ENCODE results near the gene IL4I1. TPM values are rescaled to one million over a fixed set of nuclear protein-coding genes. Genes with fewer than 3 reads are reported as not detected.

The IL4I1 gene
- total RNA-seq, 2 donors from 2014 or later, result 0.14 to 2.5 TPM

DNA sequence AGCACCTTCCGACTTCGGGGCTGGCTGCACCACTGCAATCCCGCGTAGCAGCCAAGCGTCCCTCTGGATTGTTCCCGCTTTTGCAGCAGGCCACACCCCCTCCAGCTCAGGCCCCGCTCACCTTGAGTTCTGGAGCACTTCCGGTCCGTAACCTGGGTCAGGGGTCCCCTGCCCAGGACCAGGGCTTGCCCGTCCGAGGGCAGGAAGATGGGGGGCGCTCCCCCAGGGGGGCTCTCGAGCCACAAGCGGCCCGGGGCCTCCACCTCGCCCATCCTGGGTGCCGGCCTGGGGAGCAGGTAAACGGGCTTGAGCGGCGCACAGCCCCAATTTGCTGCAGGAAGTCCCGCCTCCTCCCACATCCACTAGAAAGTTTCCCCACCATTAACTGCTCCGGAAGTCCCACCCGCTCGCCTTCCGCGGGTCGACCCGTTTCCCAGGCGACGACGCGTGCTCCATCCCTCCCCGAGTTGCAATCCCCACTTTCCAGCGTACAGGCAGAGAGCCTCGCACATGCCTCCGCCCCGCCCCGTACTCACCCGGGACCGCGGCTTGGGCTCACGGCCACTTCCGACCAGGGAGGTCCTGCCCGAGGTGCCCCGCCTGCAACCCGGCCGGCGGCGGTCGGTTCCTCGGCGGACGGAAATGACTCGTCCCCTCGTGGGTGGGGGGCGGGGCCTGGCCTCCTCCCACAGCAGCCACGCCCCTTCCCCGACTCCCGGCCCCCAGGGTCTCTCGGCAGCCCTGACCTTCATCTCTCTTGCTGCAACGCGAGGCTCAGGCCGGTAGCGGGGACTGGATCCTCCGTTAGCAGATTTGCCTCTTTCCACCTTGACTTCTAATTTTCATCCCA is 29.5 kb downstream of the IL4I1 start, which contains the start of gene PNKP:
Gene PNKP, minus strand, starts transcription at position 644 of the 850 bp plus-strand sequence. Its CDS starts 372 bp downstream, at position 272.
- Histone ChIP-seq H3K27me3 (replicated peaks; ENCODE audit: insufficient read depth) (no peaks in the 10 kb centered on the region), H3K4me1 (replicated peaks) (peaks cover 9% of the 10 kb centered on the region), H3K27ac (peak within 1 kb of the TSS; percentile 90 to 91), H3K9me3 (no peaks in the 10 kb centered on the region), H3K4me3 (peak within 1 kb of the TSS; percentile 69 to 70), H3K36me3 (peaks cover 0 to 9% of the 10 kb centered on the region in 2 donors)
- under 1% methylated on average over 60 of the region's 65 CpGs for WGBS
- intact Hi-C loops (cut with DNase I), result no loop called here
- DNase-seq (ENCODE audit: low spot score), result peak; percentile 90
- peak; percentile 61 for TF ChIP-seq POLR2A (IDR thresholded peaks at IDR 0.05)
- TF ChIP-seq POLR2AphosphoS5 (IDR thresholded peaks at IDR 0.05), result peak; percentile 91
- TF ChIP-seq, protein P1, sequence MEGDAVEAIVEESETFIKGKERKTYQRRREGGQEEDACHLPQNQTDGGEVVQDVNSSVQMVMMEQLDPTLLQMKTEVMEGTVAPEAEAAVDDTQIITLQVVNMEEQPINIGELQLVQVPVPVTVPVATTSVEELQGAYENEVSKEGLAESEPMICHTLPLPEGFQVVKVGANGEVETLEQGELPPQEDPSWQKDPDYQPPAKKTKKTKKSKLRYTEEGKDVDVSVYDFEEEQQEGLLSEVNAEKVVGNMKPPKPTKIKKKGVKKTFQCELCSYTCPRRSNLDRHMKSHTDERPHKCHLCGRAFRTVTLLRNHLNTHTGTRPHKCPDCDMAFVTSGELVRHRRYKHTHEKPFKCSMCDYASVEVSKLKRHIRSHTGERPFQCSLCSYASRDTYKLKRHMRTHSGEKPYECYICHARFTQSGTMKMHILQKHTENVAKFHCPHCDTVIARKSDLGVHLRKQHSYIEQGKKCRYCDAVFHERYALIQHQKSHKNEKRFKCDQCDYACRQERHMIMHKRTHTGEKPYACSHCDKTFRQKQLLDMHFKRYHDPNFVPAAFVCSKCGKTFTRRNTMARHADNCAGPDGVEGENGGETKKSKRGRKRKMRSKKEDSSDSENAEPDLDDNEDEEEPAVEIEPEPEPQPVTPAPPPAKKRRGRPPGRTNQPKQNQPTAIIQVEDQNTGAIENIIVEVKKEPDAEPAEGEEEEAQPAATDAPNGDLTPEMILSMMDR (IDR thresholded peaks at IDR 0.05), result no peak

DNA sequence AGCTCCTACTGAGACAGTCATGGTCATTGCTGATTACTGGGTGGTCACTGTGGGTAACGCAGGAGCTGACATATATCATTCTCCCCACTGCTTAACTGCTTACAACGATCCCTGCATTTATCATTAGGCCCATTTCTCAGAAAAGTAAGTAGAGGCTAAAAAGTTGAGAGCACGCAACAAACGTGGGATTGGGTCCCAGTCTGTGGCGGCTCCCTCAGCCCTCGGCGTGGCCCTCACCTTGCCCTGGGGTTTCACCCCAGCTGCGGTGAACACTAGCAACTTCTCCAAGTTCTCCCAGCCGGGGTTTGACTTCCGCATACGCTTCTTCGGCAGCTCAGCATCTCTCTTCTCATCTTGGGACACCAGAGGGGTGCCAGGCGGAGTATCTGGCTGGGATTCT is 31.8 kb downstream of the IL4I1 start:
- Histone ChIP-seq H3K4me3 (no peak overlapping the region), H3K36me3 (peaks cover 0 to 9% of the 10 kb centered on the region in 2 donors), H3K27me3 (replicated peaks; ENCODE audit: insufficient read depth) (no peaks in the 10 kb centered on the region), H3K4me1 (replicated peaks) (peaks cover 13% of the 10 kb centered on the region), H3K27ac (no peak overlapping the region), H3K9me3 (no peaks in the 10 kb centered on the region)
- 91% methylated on average over 13 of the region's 13 CpGs for WGBS
- no peak for DNase-seq (ENCODE audit: low spot score)
- intact Hi-C loops (cut with DNase I), result no loop called here
- TF ChIP-seq POLR2AphosphoS5 (IDR thresholded peaks at IDR 0.05) (no peak), POLR2A (IDR thresholded peaks at IDR 0.05) (no peak)
- TF ChIP-seq, protein P1 (IDR thresholded peaks at IDR 0.05), result no peak

DNA sequence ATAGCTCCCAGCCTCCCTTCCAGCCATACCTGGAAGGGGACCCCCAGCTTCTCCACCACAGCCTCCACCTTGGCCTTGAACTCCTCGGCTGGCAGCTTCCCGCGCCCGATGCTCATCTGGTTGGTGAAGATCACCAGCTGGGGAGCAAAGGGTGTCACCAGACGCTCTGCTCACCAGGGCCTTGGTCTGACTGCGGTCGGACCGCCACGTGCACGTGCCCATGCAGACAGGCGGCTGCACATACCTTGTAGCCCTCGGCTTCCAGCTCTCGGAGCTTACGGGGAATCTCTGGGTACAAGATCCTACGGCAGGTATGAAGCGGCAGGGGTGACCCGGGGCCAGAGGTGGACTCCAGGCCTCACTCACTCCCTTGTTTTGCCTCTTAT is 32.8 kb downstream of the IL4I1 start:
- intact Hi-C loops (cut with DNase I), result no loop called here
- Histone ChIP-seq H3K4me1 (replicated peaks) (peaks cover 13% of the 10 kb centered on the region), H3K4me3 (no peak overlapping the region), H3K9me3 (no peaks in the 10 kb centered on the region), H3K27ac (no peak overlapping the region), H3K27me3 (replicated peaks; ENCODE audit: insufficient read depth) (no peaks in the 10 kb centered on the region), H3K36me3 (peaks cover 0 to 9% of the 10 kb centered on the region in 2 donors)
- WGBS, result 91% methylated on average over 17 of the region's 17 CpGs
- DNase-seq (ENCODE audit: low spot score), result no peak
- TF ChIP-seq, protein P1 (IDR thresholded peaks at IDR 0.05), result no peak
- TF ChIP-seq POLR2A (IDR thresholded peaks at IDR 0.05) (no peak), POLR2AphosphoS5 (IDR thresholded peaks at IDR 0.05) (no peak)

DNA sequence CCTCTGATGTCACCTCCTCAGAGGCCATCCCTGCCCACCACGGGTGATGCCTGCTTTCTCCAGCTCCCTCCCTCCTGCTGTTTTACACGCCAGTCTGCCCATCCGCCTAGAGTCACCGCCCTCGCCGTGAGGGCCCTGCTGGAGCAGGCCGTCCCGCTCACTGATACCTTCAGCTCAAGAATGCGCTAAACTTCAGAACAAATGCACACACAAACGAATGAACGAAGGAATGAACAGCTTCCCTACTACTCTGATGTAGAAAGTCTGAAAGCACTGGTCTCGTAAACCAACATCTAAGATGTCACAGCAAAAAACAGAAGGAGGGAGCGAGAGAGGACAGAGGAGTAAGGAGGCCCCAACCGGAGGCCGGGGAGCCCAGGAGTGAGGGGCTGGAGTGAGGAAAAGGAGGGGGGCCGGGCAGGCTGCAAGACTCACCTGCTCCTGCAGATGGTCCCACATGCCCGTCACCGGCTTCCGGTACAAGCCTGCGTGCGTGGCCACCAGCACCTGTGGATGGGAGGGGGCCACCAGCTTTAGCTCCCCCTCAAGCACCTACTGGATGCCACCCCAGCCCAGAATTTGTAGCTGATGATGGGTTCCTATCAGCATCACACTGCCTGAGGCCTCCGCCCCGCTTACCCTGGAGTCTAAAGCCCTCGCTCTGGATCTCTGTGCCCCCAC is 33.3 kb downstream of the IL4I1 start:
- TF ChIP-seq POLR2A (IDR thresholded peaks at IDR 0.05) (no peak), POLR2AphosphoS5 (IDR thresholded peaks at IDR 0.05) (no peak)
- TF ChIP-seq, protein P1 (IDR thresholded peaks at IDR 0.05), result no peak
- Histone ChIP-seq H3K9me3 (no peaks in the 10 kb centered on the region), H3K4me1 (replicated peaks) (peaks cover 13% of the 10 kb centered on the region), H3K27ac (peak overlapping the region in 1 of 2 donors; percentile 93), H3K4me3 (no peak overlapping the region), H3K27me3 (replicated peaks; ENCODE audit: insufficient read depth) (no peaks in the 10 kb centered on the region), H3K36me3 (peaks cover 0 to 10% of the 10 kb centered on the region in 2 donors)
- 91% methylated on average over 24 of the region's 24 CpGs for WGBS
- DNase-seq (ENCODE audit: low spot score), result no peak
- intact Hi-C loops (cut with DNase I), result no loop called here

Measured in prostate gland (tissue), 2 donors.